Neural cell (in vitro differentiated cells): ENCODE measurements around the gene CANT1. TPM values are rescaled to one million over a fixed set of nuclear protein-coding genes. Genes with fewer than 3 reads are reported as not detected.

ENCODE experiments used
- H2AFZ ChIP-seq: fragments of 200-600, 300-800 bp; sonication (generic), shearing (Covaris generic); 2 replicates; pipeline ENCODE4 v1.6.0; 2014; ENCODE audit warnings: low read depth, mild to moderate bottlenecking, antibody characterized with exemption, low read length, moderate library complexity
- H3F3A ChIP-seq: fragments of 200-600 bp; shearing (Covaris generic); 2 replicates; pipeline ENCODE4 v1.6.1; 2016; ENCODE audit warnings: mild to moderate bottlenecking, moderate library complexity, mixed read lengths, antibody characterized with exemption, low read length; ENCODE audit not compliant: insufficient read depth, poor library complexity, severe bottlenecking
- H3K27ac ChIP-seq: fragments of 200-600, 300-800 bp; sonication (generic), shearing (Covaris generic); 2 replicates; pipeline ENCODE4 v1.5.1; 2014; ENCODE audit warnings: mild to moderate bottlenecking, low read length, moderate library complexity
- H3K27me3 ChIP-seq: fragments of 300-800, 200-600 bp; sonication (generic), shearing (Covaris generic); 2 replicates; pipeline ENCODE4 v1.6.0; 2014; ENCODE audit warnings: mild to moderate bottlenecking, low read depth, low read length, moderate library complexity; ENCODE audit not compliant: insufficient read depth
- H3K36me3 ChIP-seq: fragments of 300-800, 200-600 bp; sonication (generic), shearing (Covaris generic); 2 replicates; pipeline ENCODE4 v1.5.1; 2014; ENCODE audit warnings: mild to moderate bottlenecking, antibody characterized with exemption, low read length, moderate library complexity; ENCODE audit not compliant: insufficient read depth
- H3K4me2 ChIP-seq: fragments of 300-800, 200-600 bp; sonication (generic), shearing (Covaris generic); 2 replicates; pipeline ENCODE4 v1.6.0; 2014; ENCODE audit warnings: mild to moderate bottlenecking, low read length
- H3K4me3 ChIP-seq: fragments of 300-800, 200-600 bp; sonication (generic), shearing (Covaris generic); 2 replicates; pipeline ENCODE4 v1.5.1; 2014; ENCODE audit warnings: mild to moderate bottlenecking, low read length, moderate library complexity
- H3K79me2 ChIP-seq: fragments of 200-600 bp; shearing (Covaris generic); replicated peaks from 2 replicates; pipeline ENCODE4 v1.6.0; 2014; ENCODE audit warnings: mild to moderate bottlenecking, low read length, moderate library complexity; ENCODE audit not compliant: insufficient read depth
- H3K9ac ChIP-seq: fragments of 300-800, 200-600 bp; sonication (generic), shearing (Covaris generic); 2 replicates; pipeline ENCODE4 v1.6.1; 2016; ENCODE audit warnings: mild to moderate bottlenecking, low read length, mixed read lengths
- H3K9me2 ChIP-seq: fragments of 200-600 bp; shearing (Covaris generic); 2 replicates; pipeline ENCODE4 v1.6.1; 2016; ENCODE audit warnings: mild to moderate bottlenecking, low read length, mixed read lengths; ENCODE audit not compliant: insufficient read depth
- H3K9me3 ChIP-seq: fragments of 200-600, 300-800 bp; sonication (generic), shearing (Covaris generic); 2 replicates; pipeline ENCODE4 v1.6.1; 2016; ENCODE audit warnings: mild to moderate bottlenecking, mixed run types, low read length, moderate library complexity, mixed read lengths
- H4K20me1 ChIP-seq: fragments of 200-600 bp; shearing (Covaris generic); 2 replicates; pipeline ENCODE4 v1.6.1; 2016; ENCODE audit warnings: mild to moderate bottlenecking, mixed run types; ENCODE audit not compliant: insufficient read depth
- EP300 ChIP-seq: fragments of 450-650 bp; conservative IDR thresholded peaks from 2 replicates; pipeline ENCODE4 v1.6.1; 2014; ENCODE audit warnings: antibody characterized with exemption, mild to moderate bottlenecking, moderate library complexity; ENCODE audit not compliant: poor library complexity, severe bottlenecking
- EZH2 ChIP-seq: fragments of 200-600, 300-800 bp; shearing (Covaris generic), sonication (generic); IDR thresholded peaks from 2 replicates; pipeline ENCODE4 v1.6.1; 2014; ENCODE audit warnings: antibody characterized with exemption, low read length, borderline replicate concordance, mild to moderate bottlenecking; ENCODE audit not compliant: insufficient read depth, poor library complexity, severe bottlenecking
- MXI1 ChIP-seq: fragments of 450-650 bp; conservative IDR thresholded peaks from 2 replicates; pipeline ENCODE4 v1.6.1; 2014; ENCODE audit warnings: antibody characterized with exemption, mild to moderate bottlenecking; ENCODE audit not compliant: poor library complexity, severe bottlenecking
- POLR2AphosphoS5 ChIP-seq: IDR thresholded peaks from 2 replicates; pipeline ENCODE4 v1.6.1; 2012
- RAD21 ChIP-seq: fragments of 450-650 bp; conservative IDR thresholded peaks from 2 replicates; pipeline ENCODE4 v1.6.1; 2014; ENCODE audit warnings: antibody characterized with exemption, mild to moderate bottlenecking, moderate library complexity
- SMC3 ChIP-seq: fragments of 450-650 bp; conservative IDR thresholded peaks from 2 replicates; pipeline ENCODE4 v1.6.1; 2014; ENCODE audit warnings: antibody characterized with exemption, mild to moderate bottlenecking, moderate library complexity; ENCODE audit not compliant: poor library complexity
- TAF1 ChIP-seq: IDR thresholded peaks from 2 replicates; pipeline ENCODE4 v1.6.1; 2012; ENCODE audit warnings: low read depth
- polyA plus RNA-seq: library from polyadenylated mRNA; depleted of rRNA; stranded (reverse); fragments of >200 nt; gene quantifications from 2 replicates; pipeline ENCODE4 v1.2.3, GENCODE V29; 2014
- TF ChIP-seq, protein P1 (sequence below): IDR thresholded peaks from 2 replicates; pipeline ENCODE4 v1.6.1; 2012; ENCODE audit warnings: borderline replicate concordance
- TF ChIP-seq, protein P2 (sequence below): fragments of 450-650 bp; IDR thresholded peaks from 2 replicates; pipeline ENCODE4 v1.5.1; 2014; ENCODE audit warnings: antibody characterized with exemption, mild to moderate bottlenecking, moderate library complexity; ENCODE audit not compliant: poor library complexity, severe bottlenecking

The CANT1 gene
- polyA plus RNA-seq, 1 donor from 2014 or later: 17.7 TPM

DNA sequence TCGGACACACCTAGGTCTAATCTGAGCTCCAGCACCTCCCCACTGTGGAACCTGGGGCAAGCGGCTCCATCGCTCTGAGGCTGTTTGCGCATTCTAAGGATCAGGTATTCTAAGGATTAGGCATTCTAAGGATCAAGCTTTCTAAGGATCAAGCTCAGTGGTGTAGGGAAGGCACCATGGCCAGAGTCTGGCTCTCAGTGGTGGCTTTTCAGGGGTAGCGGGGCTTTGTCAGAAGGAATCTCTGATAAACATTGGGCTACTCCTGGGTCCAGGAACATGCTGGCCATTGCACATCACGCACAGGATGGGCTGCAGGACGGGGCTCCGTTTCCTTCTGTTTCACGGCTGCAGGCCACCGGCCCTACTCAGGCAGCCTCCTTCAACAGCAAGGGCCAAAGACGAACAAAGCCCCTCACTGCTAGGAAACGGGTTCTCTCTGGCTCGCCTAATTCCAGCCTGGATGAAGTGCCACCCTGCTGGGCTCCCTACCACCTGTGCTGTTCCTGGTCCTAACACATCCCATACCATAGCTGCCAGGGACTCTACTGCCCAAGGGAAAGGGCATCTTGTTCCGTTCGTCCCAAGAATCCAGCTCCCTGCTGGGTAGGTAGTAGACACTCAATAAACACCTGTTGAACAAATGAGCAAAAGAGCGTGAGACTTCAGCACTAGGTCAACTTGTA is 19.9 kb upstream of the CANT1 start:
- no peak for TF ChIP-seq RAD21
- TF ChIP-seq, protein P1, sequence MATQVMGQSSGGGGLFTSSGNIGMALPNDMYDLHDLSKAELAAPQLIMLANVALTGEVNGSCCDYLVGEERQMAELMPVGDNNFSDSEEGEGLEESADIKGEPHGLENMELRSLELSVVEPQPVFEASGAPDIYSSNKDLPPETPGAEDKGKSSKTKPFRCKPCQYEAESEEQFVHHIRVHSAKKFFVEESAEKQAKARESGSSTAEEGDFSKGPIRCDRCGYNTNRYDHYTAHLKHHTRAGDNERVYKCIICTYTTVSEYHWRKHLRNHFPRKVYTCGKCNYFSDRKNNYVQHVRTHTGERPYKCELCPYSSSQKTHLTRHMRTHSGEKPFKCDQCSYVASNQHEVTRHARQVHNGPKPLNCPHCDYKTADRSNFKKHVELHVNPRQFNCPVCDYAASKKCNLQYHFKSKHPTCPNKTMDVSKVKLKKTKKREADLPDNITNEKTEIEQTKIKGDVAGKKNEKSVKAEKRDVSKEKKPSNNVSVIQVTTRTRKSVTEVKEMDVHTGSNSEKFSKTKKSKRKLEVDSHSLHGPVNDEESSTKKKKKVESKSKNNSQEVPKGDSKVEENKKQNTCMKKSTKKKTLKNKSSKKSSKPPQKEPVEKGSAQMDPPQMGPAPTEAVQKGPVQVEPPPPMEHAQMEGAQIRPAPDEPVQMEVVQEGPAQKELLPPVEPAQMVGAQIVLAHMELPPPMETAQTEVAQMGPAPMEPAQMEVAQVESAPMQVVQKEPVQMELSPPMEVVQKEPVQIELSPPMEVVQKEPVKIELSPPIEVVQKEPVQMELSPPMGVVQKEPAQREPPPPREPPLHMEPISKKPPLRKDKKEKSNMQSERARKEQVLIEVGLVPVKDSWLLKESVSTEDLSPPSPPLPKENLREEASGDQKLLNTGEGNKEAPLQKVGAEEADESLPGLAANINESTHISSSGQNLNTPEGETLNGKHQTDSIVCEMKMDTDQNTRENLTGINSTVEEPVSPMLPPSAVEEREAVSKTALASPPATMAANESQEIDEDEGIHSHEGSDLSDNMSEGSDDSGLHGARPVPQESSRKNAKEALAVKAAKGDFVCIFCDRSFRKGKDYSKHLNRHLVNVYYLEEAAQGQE: no peak
- no peak for TF ChIP-seq POLR2AphosphoS5
- TF ChIP-seq EP300: no peak
- TF ChIP-seq SMC3: no peak
- TF ChIP-seq TAF1: no peak
- TF ChIP-seq, protein P2, sequence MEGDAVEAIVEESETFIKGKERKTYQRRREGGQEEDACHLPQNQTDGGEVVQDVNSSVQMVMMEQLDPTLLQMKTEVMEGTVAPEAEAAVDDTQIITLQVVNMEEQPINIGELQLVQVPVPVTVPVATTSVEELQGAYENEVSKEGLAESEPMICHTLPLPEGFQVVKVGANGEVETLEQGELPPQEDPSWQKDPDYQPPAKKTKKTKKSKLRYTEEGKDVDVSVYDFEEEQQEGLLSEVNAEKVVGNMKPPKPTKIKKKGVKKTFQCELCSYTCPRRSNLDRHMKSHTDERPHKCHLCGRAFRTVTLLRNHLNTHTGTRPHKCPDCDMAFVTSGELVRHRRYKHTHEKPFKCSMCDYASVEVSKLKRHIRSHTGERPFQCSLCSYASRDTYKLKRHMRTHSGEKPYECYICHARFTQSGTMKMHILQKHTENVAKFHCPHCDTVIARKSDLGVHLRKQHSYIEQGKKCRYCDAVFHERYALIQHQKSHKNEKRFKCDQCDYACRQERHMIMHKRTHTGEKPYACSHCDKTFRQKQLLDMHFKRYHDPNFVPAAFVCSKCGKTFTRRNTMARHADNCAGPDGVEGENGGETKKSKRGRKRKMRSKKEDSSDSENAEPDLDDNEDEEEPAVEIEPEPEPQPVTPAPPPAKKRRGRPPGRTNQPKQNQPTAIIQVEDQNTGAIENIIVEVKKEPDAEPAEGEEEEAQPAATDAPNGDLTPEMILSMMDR: no peak
- no peak for TF ChIP-seq EZH2
- TF ChIP-seq MXI1: no peak
- H3K36me3 ChIP-seq: no peaks in the 10 kb centered on the region
- no peak overlapping the region for H3K9ac ChIP-seq
- no peaks in the 10 kb centered on the region for H4K20me1 ChIP-seq
- no peak overlapping the region for H3K4me2 ChIP-seq
- no peaks in the 10 kb centered on the region for H3K9me2 ChIP-seq
- H3K27ac ChIP-seq: no peak overlapping the region
- H3F3A ChIP-seq: no peaks in the 10 kb centered on the region
- no peak overlapping the region for H3K4me3 ChIP-seq
- peaks cover 7% of the 10 kb centered on the region for H3K27me3 ChIP-seq
- no peak overlapping the region for H2AFZ ChIP-seq
- H3K9me3 ChIP-seq: no peaks in the 10 kb centered on the region
- H3K79me2 ChIP-seq: no peaks in the 10 kb centered on the region

DNA sequence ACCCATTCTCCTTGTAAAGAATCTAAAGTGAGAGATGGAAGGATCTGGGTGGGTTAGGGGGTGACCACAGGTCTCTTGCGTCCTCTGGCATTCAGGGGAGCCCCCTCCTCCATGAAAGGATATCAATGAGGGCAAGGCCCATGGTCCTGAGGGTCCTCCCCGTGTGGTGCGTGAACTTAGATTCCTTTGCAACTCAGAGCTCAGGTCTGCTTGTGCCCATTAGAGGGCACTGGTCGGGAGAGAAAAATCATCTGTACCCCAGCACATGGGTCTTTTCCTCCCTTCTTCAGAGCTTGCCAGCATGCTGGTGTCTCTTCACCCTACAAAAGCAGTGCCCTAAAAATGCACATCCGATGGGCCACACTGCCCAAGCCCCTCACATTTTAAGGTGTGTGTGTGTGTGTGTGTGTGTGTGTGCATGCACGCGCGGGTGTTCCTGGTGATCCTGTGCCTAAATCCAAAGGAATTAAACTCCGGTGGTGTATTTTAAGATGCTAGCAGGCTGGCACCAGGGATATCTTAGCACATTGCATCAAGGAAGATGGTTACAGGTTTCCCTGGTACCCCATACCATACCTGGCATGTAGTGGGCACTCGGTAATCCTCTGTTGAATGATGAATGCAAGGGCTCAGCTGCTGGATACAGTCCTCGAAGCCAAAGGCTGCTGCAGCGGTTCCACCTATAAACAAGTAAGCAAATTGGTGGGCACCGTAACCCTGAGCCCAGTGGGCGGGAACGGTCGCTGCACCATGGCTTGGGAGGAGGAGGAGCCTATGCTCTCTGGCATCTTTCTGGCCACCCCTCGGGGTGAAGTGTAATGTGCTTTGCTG is 19.1 kb upstream of the CANT1 start:
- Histone ChIP-seq H4K20me1 (no peaks in the 10 kb centered on the region), H3F3A (no peaks in the 10 kb centered on the region), H3K9ac (no peak overlapping the region), H3K4me3 (no peak overlapping the region), H3K27me3 (peaks cover 15% of the 10 kb centered on the region), H2AFZ (no peak overlapping the region), H3K27ac (no peak overlapping the region), H3K9me3 (no peaks in the 10 kb centered on the region), H3K36me3 (no peaks in the 10 kb centered on the region), H3K9me2 (no peaks in the 10 kb centered on the region), H3K4me2 (no peak overlapping the region), H3K79me2 (no peaks in the 10 kb centered on the region)
- no peak for TF ChIP-seq EP300
- TF ChIP-seq, protein P2: no peak
- no peak for TF ChIP-seq MXI1
- TF ChIP-seq SMC3: no peak
- TF ChIP-seq EZH2: no peak
- TF ChIP-seq RAD21: no peak
- no peak for TF ChIP-seq TAF1
